ENCODE measurements around the gene OVOL3. TPM values are rescaled to one million over a fixed set of nuclear protein-coding genes. Genes with fewer than 3 reads are reported as not detected.
A peak's percentile ranks its signal among the peaks of the same experiment; 100 is the strongest.

Gene OVOL3
- total RNA-seq, 1 donor from 2014 or later = not detected

DNA sequence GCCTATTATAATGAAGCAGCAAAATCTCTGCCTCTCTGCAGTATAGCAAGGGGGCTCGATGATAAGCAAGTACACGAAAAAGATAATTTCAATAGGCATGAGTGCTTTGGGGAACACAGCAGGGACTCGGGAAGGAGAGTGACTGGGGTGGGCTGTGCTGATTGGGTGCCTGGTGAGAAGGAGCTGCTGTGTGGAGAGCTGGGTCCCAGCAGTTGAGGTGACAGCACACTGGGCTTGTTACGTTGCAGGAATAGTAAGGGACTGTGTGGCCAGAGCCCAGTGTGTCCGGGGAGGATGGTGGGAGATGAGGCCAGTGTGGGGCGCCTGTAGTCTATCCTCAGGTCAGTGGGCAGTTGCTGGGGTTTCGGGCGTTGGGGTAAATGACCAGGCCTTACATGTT lies 38.9 kb upstream of the OVOL3 start:
- H3K9me3 Mint-ChIP-seq (ENCODE audit: unreplicated experiment) = no peaks in the 10 kb centered on the region

GRCh38 chr19:36073121-36073876 lies 37.6 kb upstream of the OVOL3 start:
- Mint-ChIP-seq H3K4me3 (ENCODE audit: unreplicated experiment) (no peak overlapping the region), H3K36me3 (ENCODE audit: low read depth, unreplicated experiment) (peaks cover 29% of the 10 kb centered on the region), H3K4me1 (ENCODE audit: unreplicated experiment) (no peaks in the 10 kb centered on the region), H3K27me3 (ENCODE audit: unreplicated experiment) (peaks cover 1% of the 10 kb centered on the region), H3K27ac (ENCODE audit: unreplicated experiment) (no peak overlapping the region), H3K9me3 (ENCODE audit: unreplicated experiment) (no peaks in the 10 kb centered on the region)
- DNase-seq (ENCODE audit: low spot score) = no peak
- no peak for TF ChIP-seq CTCF (IDR thresholded peaks at IDR 0.05; ENCODE audit: unreplicated experiment)

More for the DNA sequence above, 38.9 kb upstream of the OVOL3 start:
- TF ChIP-seq CTCF (IDR thresholded peaks at IDR 0.05; ENCODE audit: unreplicated experiment) = no peak
- no peak overlapping the region for H3K27ac Mint-ChIP-seq (ENCODE audit: unreplicated experiment)
- no peak overlapping the region for H3K4me3 Mint-ChIP-seq (ENCODE audit: unreplicated experiment)
- H3K36me3 Mint-ChIP-seq (ENCODE audit: low read depth, unreplicated experiment) = peaks cover 37% of the 10 kb centered on the region
- no peak for DNase-seq (ENCODE audit: low spot score)
- no peaks in the 10 kb centered on the region for H3K4me1 Mint-ChIP-seq (ENCODE audit: unreplicated experiment)
- H3K27me3 Mint-ChIP-seq (ENCODE audit: unreplicated experiment) = peaks cover 4% of the 10 kb centered on the region

- Mint-ChIP-seq H3K27ac (ENCODE audit: unreplicated experiment) (no peak overlapping the region), H3K36me3 (ENCODE audit: low read depth, unreplicated experiment) (peaks cover 21% of the 10 kb centered on the region), H3K27me3 (ENCODE audit: unreplicated experiment) (peaks cover 6% of the 10 kb centered on the region), H3K4me3 (ENCODE audit: unreplicated experiment) (no peak overlapping the region), H3K4me1 (ENCODE audit: unreplicated experiment) (no peaks in the 10 kb centered on the region), H3K9me3 (ENCODE audit: unreplicated experiment) (no peaks in the 10 kb centered on the region)
- no peak for DNase-seq (ENCODE audit: low spot score)
- TF ChIP-seq CTCF (IDR thresholded peaks at IDR 0.05; ENCODE audit: unreplicated experiment) = no peak
Observed at GRCh38 chr19:36079389-36079945, 31.5 kb upstream of the OVOL3 start.

DNA sequence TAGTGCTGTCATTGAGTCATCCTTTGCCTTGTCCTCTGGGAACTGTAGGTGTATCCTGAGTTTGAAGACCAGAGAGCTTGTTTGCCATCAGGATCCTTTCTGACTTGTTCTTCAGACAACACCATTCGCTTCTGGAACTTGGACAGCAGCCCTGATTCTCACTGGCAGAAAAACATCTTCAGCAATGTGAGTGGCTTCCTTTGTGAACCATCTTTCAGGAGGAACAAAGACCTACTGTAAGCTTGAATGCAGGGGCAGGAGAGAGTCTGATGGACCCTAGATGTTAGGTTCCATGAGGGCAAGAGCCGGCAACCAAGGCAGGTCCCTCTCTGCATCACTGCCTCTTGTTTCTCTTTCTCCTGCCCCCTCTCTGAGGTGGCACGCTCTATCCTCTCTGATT lies 29.6 kb upstream of the OVOL3 start:
- no peak for TF ChIP-seq CTCF (IDR thresholded peaks at IDR 0.05; ENCODE audit: unreplicated experiment)
- Mint-ChIP-seq H3K9me3 (ENCODE audit: unreplicated experiment) (no peaks in the 10 kb centered on the region), H3K4me3 (ENCODE audit: unreplicated experiment) (peak overlapping the region; percentile 51), H3K36me3 (ENCODE audit: low read depth, unreplicated experiment) (peaks cover 23% of the 10 kb centered on the region), H3K4me1 (ENCODE audit: unreplicated experiment) (no peaks in the 10 kb centered on the region), H3K27me3 (ENCODE audit: unreplicated experiment) (peaks cover 6% of the 10 kb centered on the region), H3K27ac (ENCODE audit: unreplicated experiment) (no peak overlapping the region)
- DNase-seq (ENCODE audit: low spot score) = no peak

DNA sequence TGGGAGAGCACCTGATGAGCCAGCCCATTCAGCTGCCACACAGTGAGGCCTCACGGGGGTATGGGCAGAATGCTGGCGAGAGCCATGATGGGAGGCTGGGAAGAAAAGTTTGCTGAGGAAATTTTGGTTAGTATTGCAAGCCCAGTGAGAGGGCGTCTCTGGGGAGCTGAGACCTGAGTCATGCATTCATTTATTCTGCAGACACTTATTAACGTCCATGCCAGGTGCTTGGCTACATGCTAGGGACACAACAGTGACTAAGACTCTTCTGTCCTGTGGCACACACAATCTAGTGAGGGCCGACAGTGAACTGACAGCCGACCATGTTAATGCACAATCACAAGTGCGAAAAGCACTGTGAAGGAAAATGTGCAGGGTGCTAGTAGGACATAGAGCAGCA lies 29.0 kb upstream of the OVOL3 start:
- Mint-ChIP-seq H3K36me3 (ENCODE audit: low read depth, unreplicated experiment) (peaks cover 23% of the 10 kb centered on the region), H3K4me1 (ENCODE audit: unreplicated experiment) (no peaks in the 10 kb centered on the region), H3K27ac (ENCODE audit: unreplicated experiment) (no peak overlapping the region), H3K9me3 (ENCODE audit: unreplicated experiment) (no peaks in the 10 kb centered on the region), H3K4me3 (ENCODE audit: unreplicated experiment) (peak overlapping the region; percentile 51), H3K27me3 (ENCODE audit: unreplicated experiment) (peaks cover 6% of the 10 kb centered on the region)
- no peak for DNase-seq (ENCODE audit: low spot score)
- no peak for TF ChIP-seq CTCF (IDR thresholded peaks at IDR 0.05; ENCODE audit: unreplicated experiment)
